ENCODE results near the gene DYSF.

DYSF gene

GRCh38 chr2:71716697-71717624 is 263.6 kb downstream of the DYSF start:
- ChIA-PET POLR2A (no interaction called here), CTCF (interaction anchor here (1.5 kb wide), 1 partner anchor 19 kb away, joined by 3 read pairs; no protein-coding TSS in a partner anchor)
- TF ChIP-seq, protein P1, sequence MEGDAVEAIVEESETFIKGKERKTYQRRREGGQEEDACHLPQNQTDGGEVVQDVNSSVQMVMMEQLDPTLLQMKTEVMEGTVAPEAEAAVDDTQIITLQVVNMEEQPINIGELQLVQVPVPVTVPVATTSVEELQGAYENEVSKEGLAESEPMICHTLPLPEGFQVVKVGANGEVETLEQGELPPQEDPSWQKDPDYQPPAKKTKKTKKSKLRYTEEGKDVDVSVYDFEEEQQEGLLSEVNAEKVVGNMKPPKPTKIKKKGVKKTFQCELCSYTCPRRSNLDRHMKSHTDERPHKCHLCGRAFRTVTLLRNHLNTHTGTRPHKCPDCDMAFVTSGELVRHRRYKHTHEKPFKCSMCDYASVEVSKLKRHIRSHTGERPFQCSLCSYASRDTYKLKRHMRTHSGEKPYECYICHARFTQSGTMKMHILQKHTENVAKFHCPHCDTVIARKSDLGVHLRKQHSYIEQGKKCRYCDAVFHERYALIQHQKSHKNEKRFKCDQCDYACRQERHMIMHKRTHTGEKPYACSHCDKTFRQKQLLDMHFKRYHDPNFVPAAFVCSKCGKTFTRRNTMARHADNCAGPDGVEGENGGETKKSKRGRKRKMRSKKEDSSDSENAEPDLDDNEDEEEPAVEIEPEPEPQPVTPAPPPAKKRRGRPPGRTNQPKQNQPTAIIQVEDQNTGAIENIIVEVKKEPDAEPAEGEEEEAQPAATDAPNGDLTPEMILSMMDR (IDR thresholded peaks at IDR 0.05; ENCODE audit: insufficient read depth, low read length, missing control alignments): no peak
- peak; percentile 26 for DNase-seq (ENCODE audit: low read depth, low spot score)
- no peak overlapping the region for H3K4me3 ChIP-seq (ENCODE audit: low read depth, low read length)

DNA sequence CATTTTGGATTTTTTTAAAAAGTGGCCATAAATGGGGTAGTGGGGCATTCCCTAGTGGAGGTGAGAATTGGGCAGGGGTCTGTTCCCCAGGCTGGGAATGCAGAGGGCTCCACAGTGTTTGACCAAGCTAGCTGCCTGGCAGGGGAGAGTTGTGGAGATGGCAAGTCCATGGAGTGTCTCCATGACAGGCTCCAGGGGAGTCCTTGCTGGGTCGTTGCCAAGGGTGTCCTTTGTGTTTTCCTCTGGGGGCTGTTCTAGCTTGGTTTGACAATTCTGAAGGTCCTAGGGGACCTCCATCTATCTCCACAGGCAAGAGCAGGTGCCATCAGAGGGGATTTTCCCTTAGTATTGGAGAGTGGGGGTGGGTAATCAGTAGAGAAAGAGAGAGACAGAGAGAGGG is 265.3 kb downstream of the DYSF start:
- no peak overlapping the region for H3K4me3 ChIP-seq (ENCODE audit: low read depth, low read length)
- TF ChIP-seq, protein P1 (IDR thresholded peaks at IDR 0.05; ENCODE audit: insufficient read depth, low read length, missing control alignments): no peak
- no peak for DNase-seq (ENCODE audit: low read depth, low spot score)
- CTCF ChIA-PET: no interaction called here
- POLR2A ChIA-PET: no interaction called here

DNA sequence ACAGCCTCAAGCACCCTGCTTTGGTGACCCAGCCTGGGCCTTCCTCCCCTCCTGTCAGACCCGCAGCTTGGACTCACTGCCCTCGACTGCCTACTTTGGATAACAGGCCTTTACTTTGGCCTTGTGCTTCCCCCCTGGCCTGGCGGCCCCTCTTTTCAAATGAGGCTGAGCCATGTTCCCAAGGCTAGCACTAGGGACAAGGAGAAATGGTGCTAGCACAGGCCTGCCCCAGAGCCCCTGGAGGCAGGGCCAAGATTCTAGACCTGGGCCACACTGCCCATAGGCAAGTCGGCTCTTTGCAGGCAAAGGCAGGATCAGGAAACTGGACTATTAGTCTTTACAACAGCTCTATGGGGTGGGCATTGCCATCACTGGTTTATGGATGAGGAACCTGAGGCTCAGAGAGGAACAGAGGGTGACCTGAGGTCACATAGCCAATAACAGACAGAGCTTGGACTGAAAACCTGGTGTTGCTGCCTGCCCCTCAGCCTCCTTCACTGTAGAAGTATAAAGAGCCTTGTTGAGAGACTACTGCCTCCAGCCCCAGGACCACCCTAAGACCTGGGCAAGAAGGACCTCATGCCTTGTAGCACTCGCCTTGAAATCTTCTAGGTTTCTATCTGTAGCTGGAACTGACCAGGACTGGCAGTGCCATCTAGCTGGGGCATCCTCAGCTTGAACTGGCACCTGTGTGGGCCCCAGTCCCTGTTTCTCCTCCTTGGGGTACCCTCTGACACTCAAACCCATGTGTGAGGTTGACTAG is 266.3 kb downstream of the DYSF start:
- DNase-seq (ENCODE audit: low read depth, low spot score): no peak
- ChIA-PET POLR2A (no interaction called here), CTCF (no interaction called here)
- H3K4me3 ChIP-seq (ENCODE audit: low read depth, low read length): no peak overlapping the region
- TF ChIP-seq, protein P1 (IDR thresholded peaks at IDR 0.05; ENCODE audit: insufficient read depth, low read length, missing control alignments): no peak

DNA sequence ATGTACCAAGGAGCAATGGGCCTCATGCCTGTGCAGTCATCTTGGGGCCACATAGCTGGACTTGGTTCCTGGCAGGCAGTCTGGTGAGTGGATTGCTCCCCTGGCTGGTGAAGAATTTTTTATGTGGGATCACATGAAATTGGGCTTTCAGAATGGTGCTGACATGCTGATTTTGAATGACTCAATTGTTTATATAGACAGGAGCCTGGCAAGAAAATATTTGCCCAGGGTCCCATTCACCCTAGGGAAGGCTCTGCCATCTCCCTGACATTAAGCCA is 266.9 kb downstream of the DYSF start:
- H3K4me3 ChIP-seq (ENCODE audit: low read depth, low read length): no peak overlapping the region
- TF ChIP-seq, protein P1 (IDR thresholded peaks at IDR 0.05; ENCODE audit: insufficient read depth, low read length, missing control alignments): no peak
- ChIA-PET CTCF (no interaction called here), POLR2A (no interaction called here)
- no peak for DNase-seq (ENCODE audit: low read depth, low spot score)

- TF ChIP-seq, protein P1 (IDR thresholded peaks at IDR 0.05; ENCODE audit: insufficient read depth, low read length, missing control alignments): no peak
- POLR2A ChIA-PET: no interaction called here
Observed at GRCh38 chr2:71720596-71721361, 267.4 kb downstream of the DYSF start.

GRCh38 chr2:71721362-71721665 is 268.0 kb downstream of the DYSF start:
- no peak for DNase-seq (ENCODE audit: low read depth, low spot score)
- POLR2A ChIA-PET: no interaction called here
- TF ChIP-seq, protein P1 (IDR thresholded peaks at IDR 0.05; ENCODE audit: insufficient read depth, low read length, missing control alignments): no peak
- CTCF ChIA-PET: no interaction called here
- no peak overlapping the region for H3K4me3 ChIP-seq (ENCODE audit: low read depth, low read length)

More at GRCh38 chr2:71720596-71721361, 267.4 kb downstream of the DYSF start:
- no peak overlapping the region for H3K4me3 ChIP-seq (ENCODE audit: low read depth, low read length)
- DNase-seq (ENCODE audit: low read depth, low spot score): no peak
- CTCF ChIA-PET: no interaction called here

All from AG04449 (cell line).